GM19467 (cell line): Measurements from ENCODE around the gene XRCC2.
"Not testable (repeated sequence)": the region's sequence is repeated elsewhere in the genome, so short reads cannot be mapped to it uniquely, and the experiment has no call there.

ENCODE experiments used
- ATAC-seq: cut with Tn5 transposase; IDR thresholded peaks from one replicate; pipeline ENCODE4 v1.9.1; 2021; ENCODE audit warnings: mild to moderate bottlenecking, moderate library complexity; ENCODE audit not compliant: unreplicated experiment

The XRCC2 gene

GRCh38 chr7:152675759-152676636, at the start of gene XRCC2:
Gene XRCC2, minus strand, starts transcription at chr7:152676141. Its CDS starts 62 bp downstream, at chr7:152676079.
- peak; percentile 93 for ATAC-seq

DNA sequence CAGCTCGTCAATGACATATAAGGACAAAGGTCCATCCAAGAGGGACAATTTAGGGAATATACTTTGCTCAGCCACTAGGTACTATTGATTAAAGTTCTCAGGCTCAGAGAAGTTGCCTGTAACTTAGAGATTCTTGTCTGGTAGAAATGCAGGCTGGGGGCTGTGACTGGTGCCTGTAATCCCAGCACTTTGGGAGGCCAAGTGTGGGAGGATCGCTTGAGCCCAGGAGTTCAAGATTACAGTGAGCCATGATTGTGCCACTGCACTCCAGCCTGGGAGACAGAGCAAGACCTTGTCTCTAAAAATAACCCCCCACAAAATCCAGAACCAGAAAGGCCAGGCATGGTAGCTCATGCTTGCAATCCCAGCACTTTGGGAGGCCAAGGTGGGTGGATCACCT, 47.4 kb upstream of the XRCC2 start:
- ATAC-seq, result no peak

- not testable (repeated sequence) for ATAC-seq
Observed at GRCh38 chr7:152712412-152713042, 36.6 kb upstream of the XRCC2 start.

- ATAC-seq, result no peak
Observed at GRCh38 chr7:152711444-152711944, 35.6 kb upstream of the XRCC2 start.

DNA sequence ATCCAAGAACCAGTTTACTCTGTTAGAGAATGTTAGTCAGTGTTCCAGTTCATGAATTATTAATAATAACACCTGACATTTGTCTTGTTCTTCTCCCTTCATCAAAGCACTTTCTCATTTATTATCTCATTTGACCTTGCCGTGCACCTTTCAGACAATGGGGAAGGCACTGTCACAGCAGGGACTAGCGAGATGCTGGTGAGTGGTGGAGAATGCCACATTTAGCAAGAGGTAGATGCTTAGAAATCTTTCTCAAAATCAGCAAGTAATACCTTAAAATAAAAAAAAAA, 34.2 kb upstream of the XRCC2 start:
- ATAC-seq, result no peak

DNA sequence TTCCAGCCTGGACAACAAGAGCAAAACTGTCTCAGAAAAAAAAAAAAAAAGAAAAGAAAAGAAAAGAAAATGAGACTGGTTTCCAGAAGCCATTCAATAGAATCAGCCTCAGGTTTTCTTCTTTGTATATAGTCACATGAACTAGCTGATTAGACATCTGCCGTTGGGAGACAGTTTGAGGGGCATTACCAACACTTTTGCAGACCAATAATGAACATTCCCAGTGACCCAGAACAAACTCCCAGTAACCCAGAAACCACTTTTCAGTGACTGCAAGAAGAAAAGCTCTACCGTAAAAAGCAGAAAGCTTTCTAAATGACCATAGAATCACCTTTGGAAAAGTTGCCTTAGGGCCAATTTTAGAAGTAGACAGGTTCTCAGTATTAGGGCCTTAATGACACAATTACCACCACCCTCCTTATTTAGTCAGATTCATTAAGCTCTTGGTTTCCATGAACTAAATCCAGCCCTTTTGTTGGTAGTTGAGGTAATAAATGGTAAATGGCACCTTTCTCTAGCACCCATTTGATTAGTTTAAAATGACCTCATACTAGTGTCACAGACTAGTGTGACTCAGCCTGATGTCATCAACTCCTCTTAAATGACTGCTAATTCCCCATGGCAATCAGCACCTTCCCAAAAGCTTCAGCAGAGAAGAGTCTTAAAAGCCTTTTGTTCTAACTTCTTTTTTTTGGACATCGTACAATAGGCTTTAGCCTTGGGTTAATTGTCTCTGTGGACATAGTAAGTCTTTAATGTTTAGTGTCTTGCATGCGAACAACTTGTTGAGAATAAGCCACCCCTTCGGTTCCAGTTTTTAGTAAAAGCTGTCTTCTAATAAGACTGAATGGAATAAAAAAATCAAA, 33.6 kb upstream of the XRCC2 start:
- no peak for ATAC-seq

DNA sequence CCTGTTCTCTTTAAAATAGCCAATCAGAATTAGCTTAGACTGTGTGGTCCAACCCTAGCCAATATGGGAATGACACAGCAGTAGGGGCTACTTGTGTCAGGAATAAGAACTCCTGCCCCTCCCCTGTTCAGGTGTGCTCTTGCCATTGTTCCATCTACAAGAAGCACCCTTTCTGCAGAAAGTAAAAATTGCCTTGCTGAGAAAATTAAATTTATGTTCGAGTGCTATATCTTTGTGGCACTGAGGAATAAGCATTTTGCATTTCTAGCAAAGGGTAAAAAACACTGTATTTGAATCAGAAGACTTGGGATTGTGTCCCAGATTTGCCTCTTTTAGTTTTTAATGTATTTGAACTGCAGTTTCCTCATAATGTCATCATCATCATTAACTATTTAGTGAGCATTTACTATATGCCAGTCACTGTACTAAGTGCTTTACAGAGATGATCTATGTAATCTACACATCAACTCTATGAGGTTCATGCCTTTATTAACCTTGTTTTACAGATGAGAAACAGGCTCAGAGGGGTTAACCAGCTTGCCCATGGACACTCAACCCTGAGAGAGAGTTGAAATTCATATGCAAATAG, 28.9 kb upstream of the XRCC2 start:
- no peak for ATAC-seq

DNA sequence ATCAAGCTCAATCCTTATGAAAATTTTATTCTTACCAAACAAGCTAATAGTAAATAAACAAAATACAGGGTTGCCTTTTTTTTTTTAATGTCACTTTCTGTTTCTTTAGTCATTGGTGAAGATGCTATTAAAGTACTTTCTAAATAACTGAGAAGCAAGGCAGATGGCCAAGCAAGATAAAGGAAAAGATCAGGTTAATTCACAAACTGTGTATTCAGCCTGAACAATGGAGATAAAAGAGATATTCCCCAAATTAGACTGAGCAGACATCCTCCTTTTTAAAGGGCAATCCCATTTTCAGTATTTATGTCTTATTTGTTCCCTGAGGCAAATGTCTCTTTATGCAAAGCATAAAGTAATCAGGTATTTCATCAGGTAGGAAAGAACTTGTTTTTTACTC, 23.1 kb upstream of the XRCC2 start:
- ATAC-seq, result no peak

DNA sequence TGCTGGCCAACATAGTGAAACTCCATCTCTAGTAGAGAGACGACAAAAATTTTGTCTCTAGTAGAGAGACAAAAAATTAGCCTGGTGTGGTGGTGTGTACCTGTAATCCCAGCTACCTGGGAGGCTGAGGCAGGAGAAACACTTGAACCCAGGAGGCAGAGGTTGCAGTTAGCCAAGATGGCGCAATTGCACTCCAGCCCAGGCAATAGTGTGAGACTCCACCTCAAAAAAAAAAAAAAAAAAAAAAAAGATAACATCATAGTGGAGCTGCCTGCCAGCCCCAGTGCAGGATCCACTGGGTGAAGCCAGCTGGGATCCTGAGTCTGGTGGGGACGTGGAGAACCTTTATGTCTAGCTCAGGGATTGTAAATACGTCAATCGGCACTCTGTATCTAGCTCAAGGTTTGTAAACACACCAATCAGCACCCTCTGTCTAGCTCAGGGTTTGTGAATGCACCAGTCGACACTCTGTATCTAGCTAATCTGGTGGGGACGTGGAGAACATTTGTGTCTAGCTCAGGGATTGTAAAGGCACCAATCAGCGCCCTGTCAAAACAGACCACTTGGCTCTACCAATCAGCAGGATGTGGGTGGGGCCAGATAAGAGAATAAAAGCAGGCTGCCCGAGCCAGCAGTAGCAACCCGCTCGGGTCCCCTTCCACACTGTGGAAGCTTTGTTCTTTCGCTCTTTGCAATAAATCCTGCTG, 21.5 kb upstream of the XRCC2 start:
- not testable (repeated sequence) for ATAC-seq

- not testable (repeated sequence) for ATAC-seq
Observed at GRCh38 chr7:152692196-152692595, 16.3 kb upstream of the XRCC2 start.

GRCh38 chr7:152683297-152683696, 7.4 kb upstream of the XRCC2 start:
- no peak for ATAC-seq

- no peak for ATAC-seq
Observed at GRCh38 chr7:152677808-152678670, 2.1 kb upstream of the XRCC2 start.

GRCh38 chr7:152674860-152675758, 832 bp downstream of the XRCC2 start:
- peak; percentile 20 for ATAC-seq

GRCh38 chr7:152673897-152674296, 2.0 kb downstream of the XRCC2 start:
- ATAC-seq, result no peak

GRCh38 chr7:152672626-152673025, 3.3 kb downstream of the XRCC2 start:
- ATAC-seq, result no peak

DNA sequence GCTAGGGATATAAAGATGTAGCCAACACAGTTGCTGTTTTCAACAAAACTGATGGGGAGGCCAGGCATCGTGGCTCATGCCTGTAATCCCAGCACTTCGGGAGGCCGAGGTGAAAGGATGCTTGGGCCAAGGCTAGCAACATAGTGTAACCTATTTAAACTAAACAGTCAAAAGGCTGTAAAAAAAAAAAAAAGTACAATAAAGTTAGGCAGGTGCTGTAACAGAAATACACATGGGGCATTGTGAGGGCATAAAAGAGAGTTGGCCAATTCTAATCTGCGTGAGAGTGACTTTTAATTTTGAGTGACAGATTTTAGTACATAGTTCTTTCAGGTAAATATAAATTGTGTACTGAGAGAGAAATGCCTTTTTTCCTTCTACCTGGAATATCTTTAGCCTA, 6.2 kb downstream of the XRCC2 start:
- ATAC-seq, result no peak

DNA sequence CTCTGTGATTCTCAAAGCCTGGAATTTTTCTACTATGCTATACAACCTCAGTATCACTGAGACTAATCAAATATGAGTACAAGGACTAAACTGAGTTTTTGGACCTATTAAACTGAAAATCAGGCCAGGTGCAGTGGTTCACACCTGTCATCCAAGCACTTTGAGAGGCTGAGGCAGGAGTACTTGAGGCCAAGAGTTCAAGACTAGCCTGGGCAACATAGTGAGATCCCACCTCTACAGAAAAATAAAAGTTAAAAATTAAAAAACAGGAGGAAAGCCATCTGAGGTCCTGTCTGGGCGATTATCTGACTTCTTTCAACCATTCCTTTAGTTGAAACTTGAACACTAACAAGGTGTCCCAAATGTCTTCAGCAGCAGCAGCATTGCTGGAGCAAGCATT, 7.0 kb downstream of the XRCC2 start:
- no peak for ATAC-seq

GRCh38 chr7:152667958-152668357, 8.0 kb downstream of the XRCC2 start:
- no peak for ATAC-seq
